OCI-LY1 (cell line): Measurements from ENCODE around the gene LRRK2.

Source experiments
- EZH2 ChIP-seq: fragments of 200-600 bp; sonication (generic), shearing (Covaris generic); IDR thresholded peaks from 2 replicates; pipeline ENCODE4 v1.8.0; 2017; ENCODE audit warnings: borderline replicate concordance, mixed run types, mild to moderate bottlenecking, antibody characterized with exemption, low read length, moderate library complexity, mixed read lengths
- TF ChIP-seq, protein P1 (sequence below): fragments of 200-600 bp; sonication (generic), shearing (Covaris generic); IDR thresholded peaks from 2 replicates; pipeline ENCODE4 v1.5.1; 2017; ENCODE audit warnings: mild to moderate bottlenecking, antibody characterized with exemption, low read length, moderate library complexity, mixed read lengths

- TF ChIP-seq, protein P1, sequence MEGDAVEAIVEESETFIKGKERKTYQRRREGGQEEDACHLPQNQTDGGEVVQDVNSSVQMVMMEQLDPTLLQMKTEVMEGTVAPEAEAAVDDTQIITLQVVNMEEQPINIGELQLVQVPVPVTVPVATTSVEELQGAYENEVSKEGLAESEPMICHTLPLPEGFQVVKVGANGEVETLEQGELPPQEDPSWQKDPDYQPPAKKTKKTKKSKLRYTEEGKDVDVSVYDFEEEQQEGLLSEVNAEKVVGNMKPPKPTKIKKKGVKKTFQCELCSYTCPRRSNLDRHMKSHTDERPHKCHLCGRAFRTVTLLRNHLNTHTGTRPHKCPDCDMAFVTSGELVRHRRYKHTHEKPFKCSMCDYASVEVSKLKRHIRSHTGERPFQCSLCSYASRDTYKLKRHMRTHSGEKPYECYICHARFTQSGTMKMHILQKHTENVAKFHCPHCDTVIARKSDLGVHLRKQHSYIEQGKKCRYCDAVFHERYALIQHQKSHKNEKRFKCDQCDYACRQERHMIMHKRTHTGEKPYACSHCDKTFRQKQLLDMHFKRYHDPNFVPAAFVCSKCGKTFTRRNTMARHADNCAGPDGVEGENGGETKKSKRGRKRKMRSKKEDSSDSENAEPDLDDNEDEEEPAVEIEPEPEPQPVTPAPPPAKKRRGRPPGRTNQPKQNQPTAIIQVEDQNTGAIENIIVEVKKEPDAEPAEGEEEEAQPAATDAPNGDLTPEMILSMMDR = no peak
- no peak for TF ChIP-seq EZH2
Measured at GRCh38 chr12:40204337-40204736, 20.5 kb upstream of the LRRK2 start.
